Esophagus muscularis mucosa (tissue), 4 donors: ENCODE data around the gene SACS. TPM values are rescaled to one million over a fixed set of nuclear protein-coding genes. Genes with fewer than 3 reads are reported as not detected.
"Not testable (repeated sequence)": the region's sequence is repeated elsewhere in the genome, so short reads cannot be mapped to it uniquely, and the experiment has no call there.

Experiments used
- DNase-seq: peaks from one replicate; pipeline ENCODE4 v3.0.0-alpha.2; 2017; ENCODE audit errors: extremely low spot score
- H3K27ac ChIP-seq, 4 donors: fragments of 200-600 bp; sonication (generic); replicated peaks in 1 of 4; 1 replicate in 3 of 4; 2 replicates in 1 of 4; pipeline ENCODE4 v1.5.1; 2016 to 2019; ENCODE audit warnings: mild to moderate bottlenecking in 1 of 4
- H3K27me3 ChIP-seq, 4 donors: fragments of 200-600 bp; sonication (generic); one replicate each; pipeline versions ENCODE4 v1.5.1 to v1.6.0; 2016 to 2019
- H3K36me3 ChIP-seq, 4 donors: fragments of 200-600 bp; sonication (generic); one replicate each; pipeline ENCODE4 v1.5.1; 2016 to 2019
- H3K4me1 ChIP-seq, 4 donors: fragments of 200-600 bp; sonication (generic); one replicate each; pipeline ENCODE4 v1.5.1; 2016 to 2019
- H3K4me3 ChIP-seq, 4 donors: fragments of 200-600 bp; sonication (generic); 1 replicate in 2 of 4; 2 replicates in 2 of 4; pipeline ENCODE4 v1.5.1; 2016 to 2019; ENCODE audit warnings: mild to moderate bottlenecking in 4 of 4, moderate library complexity in 1 of 4
- H3K9me3 ChIP-seq, 4 donors: fragments of 200-600 bp; sonication (generic); 1 replicate in 3 of 4; 2 replicates in 1 of 4; pipeline ENCODE4 v1.5.1; 2016 to 2019
- CTCF ChIP-seq, 3 experiments: fragments of 200-600 bp in 2 of 3; fragments of 450-650 bp in 1 of 3; sonication (generic) in 2 of 3; IDR thresholded peaks; one replicate each; pipeline ENCODE4 v1.5.1; 2017 to 2019; ENCODE audit warnings: antibody characterized with exemption in 3 of 3, mild to moderate bottlenecking in 2 of 3, moderate library complexity in 1 of 3
- EP300 ChIP-seq: sonication (generic); formaldehyde crosslinking; IDR thresholded peaks from one replicate; pipeline ENCODE4 v1.6.1; 2017; ENCODE audit warnings: antibody characterized with exemption
- POLR2A ChIP-seq: fragments of 450-650 bp; IDR thresholded peaks from one replicate; pipeline ENCODE4 v1.6.1; 2017; ENCODE audit warnings: antibody characterized with exemption, moderate library complexity, mild to moderate bottlenecking, low read depth
- POLR2AphosphoS5 ChIP-seq, 2 donors: sonication (generic); formaldehyde crosslinking; IDR thresholded peaks; one replicate each; pipeline ENCODE4 v1.6.1; 2017; ENCODE audit warnings: antibody characterized with exemption in 2 of 2
- WGBS: methylation state at CpG from one replicate; pipeline ENCODE4 v1.1.5; 2018; 5-methylcytosine and 5-hydroxymethylcytosine counted together
- intact Hi-C: fragments of 100-400 bp; cut with DNase I; formaldehyde crosslinking; loops from one replicate; pipeline ENCODE4 v1.15.1; 2023
- total RNA-seq, 4 donors: library from RNA; depleted of rRNA; stranded (reverse); fragments of >200 nt; gene quantifications; one replicate each; pipeline versions ENCODE4 v1.1.0 to v1.2.1, GENCODE V29; 2016

The SACS gene
- total RNA-seq, 4 donors from 2014 or later, result 45.1 to 70.1 (median 65.3) TPM

- no peaks in the 10 kb centered on the region for H3K9me3 ChIP-seq
- H3K4me1 ChIP-seq, result peaks cover 12 to 55% (median 46%) of the 10 kb centered on the region in 4 donors
- no peak for TF ChIP-seq POLR2A
- TF ChIP-seq POLR2AphosphoS5 (IDR thresholded peaks at IDR 0.05), result no peak
- no peak for DNase-seq
- intact Hi-C loops, result no loop called here
- H3K4me3 ChIP-seq, result peak overlapping the region in 2 of 4 donors; percentile 24 to 35
- H3K36me3 ChIP-seq, result no peaks in the 10 kb centered on the region
- H3K27ac ChIP-seq, result peak overlapping the region; percentile 20 to 62 (median 55)
- 41% methylated on average over 17 of the region's 17 CpGs for WGBS
- H3K27me3 ChIP-seq, result no peaks in the 10 kb centered on the region
These were observed 109.4 kb downstream of the SACS start for GRCh38 chr13:23323946-23324709.

GRCh38 chr13:23322353-23323336 is 110.9 kb downstream of the SACS start:
- peak overlapping the region in 2 of 4 donors; percentile 53 to 70 for H3K27ac ChIP-seq
- H3K27me3 ChIP-seq, result no peaks in the 10 kb centered on the region
- H3K4me1 ChIP-seq, result peaks cover 12 to 59% (median 50%) of the 10 kb centered on the region in 4 donors
- no peaks in the 10 kb centered on the region for H3K9me3 ChIP-seq
- 77% methylated on average over 12 of the region's 19 CpGs for WGBS
- TF ChIP-seq POLR2A (no peak), POLR2AphosphoS5 (IDR thresholded peaks at IDR 0.05) (no peak)
- no peaks in the 10 kb centered on the region for H3K36me3 ChIP-seq
- DNase-seq, result no peak
- intact Hi-C loops, result no loop called here
- no peak overlapping the region for H3K4me3 ChIP-seq

GRCh38 chr13:23321535-23322241 is 111.8 kb downstream of the SACS start:
- H3K4me3 ChIP-seq, result peak overlapping the region; percentile 8 to 43 (median 31)
- 30% methylated on average over 6 of the region's 6 CpGs for WGBS

GRCh38 chr13:23320926-23321534 is 112.5 kb downstream of the SACS start:
- H3K36me3 ChIP-seq, result no peaks in the 10 kb centered on the region
- TF ChIP-seq POLR2A (no peak), POLR2AphosphoS5 (IDR thresholded peaks at IDR 0.05) (no peak), CTCF (IDR thresholded peaks at IDR 0.05) (no peak), EP300 (no peak)
- no peak for DNase-seq
- intact Hi-C loops, result no loop called here
- peak overlapping the region; percentile 31 to 70 (median 50) for H3K27ac ChIP-seq
- H3K4me1 ChIP-seq, result peaks cover 12 to 59% (median 50%) of the 10 kb centered on the region in 4 donors
- no peaks in the 10 kb centered on the region for H3K9me3 ChIP-seq
- WGBS, result 36% methylated on average over 4 of the region's 4 CpGs
- peak overlapping the region; percentile 8 to 43 (median 31) for H3K4me3 ChIP-seq
- no peaks in the 10 kb centered on the region for H3K27me3 ChIP-seq

More at GRCh38 chr13:23321535-23322241, 111.8 kb downstream of the SACS start:
- Histone ChIP-seq H3K9me3 (no peaks in the 10 kb centered on the region), H3K4me1 (peaks cover 12 to 59% (median 50%) of the 10 kb centered on the region in 4 donors), H3K36me3 (no peaks in the 10 kb centered on the region), H3K27ac (peak overlapping the region; percentile 31 to 70 (median 50)), H3K27me3 (no peaks in the 10 kb centered on the region)
- TF ChIP-seq POLR2A (no peak), EP300 (no peak), POLR2AphosphoS5 (IDR thresholded peaks at IDR 0.05) (peak; percentile 20 to 51), CTCF (IDR thresholded peaks at IDR 0.05) (no peak)
- no peak for DNase-seq
- intact Hi-C loops, result no loop called here

GRCh38 chr13:23319883-23320224 is 113.6 kb downstream of the SACS start:
- no peaks in the 10 kb centered on the region for H3K9me3 ChIP-seq
- H3K27ac ChIP-seq, result peak overlapping the region in 1 of 4 donors; percentile 13
- no peak overlapping the region for H3K4me3 ChIP-seq
- H3K36me3 ChIP-seq, result no peaks in the 10 kb centered on the region
- peaks cover 12 to 56% (median 47%) of the 10 kb centered on the region in 4 donors for H3K4me1 ChIP-seq
- DNase-seq, result no peak
- 75% methylated on average over 3 of the region's 3 CpGs for WGBS
- intact Hi-C loops, result no loop called here
- TF ChIP-seq CTCF (IDR thresholded peaks at IDR 0.05), result no peak
- no peak for TF ChIP-seq EP300
- no peak for TF ChIP-seq POLR2AphosphoS5 (IDR thresholded peaks at IDR 0.05)
- TF ChIP-seq POLR2A, result no peak
- no peaks in the 10 kb centered on the region for H3K27me3 ChIP-seq

- H3K27ac ChIP-seq, H3K27me3 ChIP-seq, H3K9me3 ChIP-seq, H3K4me3 ChIP-seq, H3K36me3 ChIP-seq, DNase-seq, intact Hi-C loops: not testable (repeated sequence)
- H3K4me1 ChIP-seq, result peaks cover 0 to 10% (median 10%) of the 10 kb centered on the region in 4 donors
- WGBS, result 87% methylated on average over 6 of the region's 6 CpGs
These were observed 118.7 kb downstream of the SACS start for GRCh38 chr13:23314837-23315236.
